Glomerular visceral epithelial cell (primary cell): Measurements from ENCODE around the gene EEIG1.

Experiments
- DNase-seq: peaks from one replicate; pipeline ENCODE4 v3.0.0-alpha.2; 2016; ENCODE audit errors: extremely low spot score

EEIG1 gene

GRCh38 chr9:127941062-127941960 is 39.5 kb downstream of the EEIG1 start:
- DNase-seq, result no peak

- no peak for DNase-seq
These were observed 40.2 kb downstream of the EEIG1 start for GRCh38 chr9:127940593-127940992.

- no peak for DNase-seq
These were observed 42.5 kb downstream of the EEIG1 start for GRCh38 chr9:127938298-127938690.

DNA sequence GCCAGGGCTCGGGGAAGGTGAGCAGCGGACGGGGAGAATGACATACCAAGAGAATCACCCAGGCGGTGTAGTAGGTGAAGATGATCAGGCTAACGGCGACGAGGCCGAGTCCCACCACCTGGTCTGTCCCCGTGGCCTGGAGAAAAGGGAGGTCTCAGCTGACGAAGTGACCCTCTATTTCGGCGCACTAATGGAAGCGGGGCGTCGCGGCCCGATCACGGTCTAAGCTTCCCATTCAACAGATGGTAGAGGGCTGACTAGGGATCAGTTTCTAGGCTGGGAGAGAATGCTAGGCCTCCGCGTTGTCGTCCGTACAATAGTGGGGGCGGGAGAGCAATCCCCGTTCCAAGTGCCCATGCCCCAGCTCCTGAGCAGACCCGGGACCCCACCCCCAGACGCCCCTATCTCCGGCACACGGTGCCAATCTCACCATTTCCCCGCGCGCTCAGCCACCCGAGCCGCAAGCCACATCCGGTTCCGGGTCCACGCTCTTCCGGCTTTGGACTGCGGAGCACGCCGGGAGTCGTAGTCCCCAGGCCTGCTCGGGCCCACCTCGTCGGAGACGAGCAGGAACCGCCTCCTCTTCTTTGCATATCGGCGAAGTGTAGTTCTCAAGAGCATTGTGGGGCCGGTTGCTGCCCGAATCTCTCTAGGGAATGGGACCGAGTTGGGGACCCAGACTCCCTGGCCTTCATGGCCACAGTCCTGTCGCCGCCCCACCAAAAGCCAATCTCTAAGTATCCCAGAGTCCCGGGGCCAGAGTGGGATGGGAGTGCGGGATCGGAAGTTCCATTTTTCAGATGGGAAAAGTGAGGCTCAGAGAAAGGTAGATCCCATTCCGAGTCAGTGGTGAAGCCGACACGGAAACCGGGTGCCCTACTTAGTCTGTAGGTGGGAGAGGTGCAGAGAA is 43.1 kb downstream of the EEIG1 start, which contains the start of gene DPM2:
Gene DPM2, minus strand, starts transcription at position 467 of the 910 bp plus-strand sequence. Its CDS starts 34 bp downstream, at position 433.
- peak; percentile 84 for DNase-seq

DNA sequence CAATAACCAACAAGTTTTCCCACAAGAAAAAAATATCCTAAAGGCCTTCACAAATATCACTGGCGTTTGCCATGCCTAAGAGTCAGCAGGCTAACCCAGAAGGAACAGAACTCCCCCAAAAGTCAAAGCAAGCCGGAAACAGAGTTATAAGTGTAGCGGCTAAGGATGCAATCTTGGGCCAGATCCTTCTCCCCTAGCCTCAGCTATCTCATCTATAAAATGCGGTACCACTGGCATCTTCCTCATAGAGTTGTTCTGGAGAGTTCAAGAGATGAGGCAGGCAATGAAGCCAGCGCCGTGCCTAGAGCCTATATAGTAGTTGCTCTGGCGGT is 43.8 kb downstream of the EEIG1 start:
- DNase-seq, result no peak

- no peak for DNase-seq
These were observed 44.4 kb downstream of the EEIG1 start for GRCh38 chr9:127936347-127936852.

DNA sequence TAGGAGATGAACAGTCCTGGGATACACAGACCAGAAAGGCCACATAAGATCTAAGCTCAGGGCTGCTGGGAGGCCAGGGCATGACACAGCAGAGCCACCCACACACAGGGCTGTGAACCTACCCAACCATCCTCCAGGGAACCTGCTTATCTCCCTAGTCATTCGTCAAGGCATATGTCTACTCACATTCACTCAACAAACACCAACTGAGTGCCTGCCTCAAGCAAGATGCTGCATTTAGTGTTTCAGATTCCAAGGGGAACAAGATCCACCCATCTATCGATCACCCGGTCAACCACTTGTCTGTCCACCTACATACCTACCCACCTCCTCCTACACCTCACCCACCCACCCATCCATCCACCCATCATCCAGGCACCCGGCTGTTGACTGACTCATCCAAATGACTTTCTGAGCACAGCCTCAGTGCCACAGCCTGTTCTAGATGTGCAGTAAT is 45.0 kb downstream of the EEIG1 start:
- DNase-seq, result no peak

DNA sequence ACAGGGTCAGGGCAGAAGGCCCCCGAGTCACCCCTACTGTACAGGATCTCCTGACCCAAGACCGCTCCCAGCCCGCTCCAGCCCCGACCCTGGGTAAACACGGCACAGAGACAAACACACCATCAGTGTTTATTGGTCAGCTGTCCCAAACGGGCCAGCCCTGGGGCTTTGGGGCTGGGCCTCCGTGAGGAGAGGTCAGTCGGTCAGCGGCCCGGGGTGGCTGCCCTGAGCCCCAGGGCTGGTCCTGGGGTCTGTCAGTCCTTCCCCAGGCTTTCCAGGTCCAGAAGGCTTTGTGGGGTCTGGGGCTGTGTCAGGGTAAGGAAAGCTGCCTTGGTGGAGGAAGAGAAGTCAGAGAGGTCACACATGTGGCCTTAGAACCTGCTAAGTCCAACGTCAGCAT is 45.8 kb downstream of the EEIG1 start:
- DNase-seq, result no peak

GRCh38 chr9:127934248-127934647 is 46.5 kb downstream of the EEIG1 start:
- no peak for DNase-seq

GRCh38 chr9:127931092-127931881 is 49.5 kb downstream of the EEIG1 start:
- DNase-seq, result peak; percentile 57
